Activated CD4-positive, alpha-beta T cell treated with anti-CD3 and anti-CD28 coated beads, Interleukin-2, amount 10 ng/mL, durations not matched to agents 7 days and 5 days (primary cell): ENCODE results near the gene NELL1. TPM values are rescaled to one million over a fixed set of nuclear protein-coding genes. Genes with fewer than 3 reads are reported as not detected.

Source experiments
- CTCF ChIA-PET: fragments of 350-600 bp; sonication (Branson Sonifier 250); formaldehyde crosslinking; loops from one replicate; lab custom pipeline; 2021; ENCODE audit warnings: antibody characterized with exemption; lab: Charles Lee
- POLR2A ChIA-PET: fragments of 350-600 bp; sonication (Branson Sonifier 250); formaldehyde crosslinking; loops from one replicate; lab custom pipeline; 2021; ENCODE audit warnings: antibody characterized with exemption; lab: Charles Lee
- DNase-seq: peaks from one replicate; pipeline ENCODE4 v3.0.0-alpha.2; 2020
- H3K27ac Mint-ChIP-seq: one replicate; pipeline ENCODE4 v1.8.0; 2021; ENCODE audit warnings: mild to moderate bottlenecking, moderate library complexity, mixed read lengths
- H3K27me3 Mint-ChIP-seq: one replicate; pipeline ENCODE4 v1.8.0; 2021; ENCODE audit warnings: mixed read lengths
- H3K36me3 Mint-ChIP-seq: one replicate; pipeline ENCODE4 v1.8.0; 2021; ENCODE audit warnings: low read depth, mixed read lengths
- H3K4me1 Mint-ChIP-seq: one replicate; pipeline ENCODE4 v1.8.0; 2021; ENCODE audit warnings: mixed read lengths
- H3K4me3 Mint-ChIP-seq: one replicate; pipeline ENCODE4 v1.8.0; 2021; ENCODE audit warnings: mild to moderate bottlenecking, moderate library complexity, mixed read lengths
- H3K9me3 Mint-ChIP-seq: one replicate; pipeline ENCODE4 v1.8.0; 2021; ENCODE audit warnings: mixed read lengths
- total RNA-seq, 2 experiments: library from RNA; stranded (reverse); gene quantifications; one replicate each; pipeline ENCODE4 v1.2.3, GENCODE V29; 2021

The NELL1 gene
- total RNA-seq, 2 experiments from 2014 or later: not detected

- ChIA-PET CTCF (no interaction called here), POLR2A (no interaction called here)
- Mint-ChIP-seq H3K27ac (no peak overlapping the region), H3K4me3 (no peak overlapping the region), H3K36me3 (no peaks in the 10 kb centered on the region), H3K4me1 (no peaks in the 10 kb centered on the region), H3K27me3 (no peaks in the 10 kb centered on the region), H3K9me3 (peaks cover 2% of the 10 kb centered on the region)
- DNase-seq: no peak
Measured at GRCh38 chr11:21472261-21472660, 802.9 kb downstream of the NELL1 start.

GRCh38 chr11:21474529-21474928 is 805.1 kb downstream of the NELL1 start:
- ChIA-PET CTCF (no interaction called here), POLR2A (no interaction called here)
- Mint-ChIP-seq H3K4me1 (no peaks in the 10 kb centered on the region), H3K36me3 (no peaks in the 10 kb centered on the region), H3K9me3 (peaks cover 2% of the 10 kb centered on the region), H3K27ac (no peak overlapping the region), H3K4me3 (no peak overlapping the region), H3K27me3 (no peaks in the 10 kb centered on the region)
- DNase-seq: no peak

GRCh38 chr11:21475276-21475675 is 805.9 kb downstream of the NELL1 start:
- ChIA-PET POLR2A (no interaction called here), CTCF (no interaction called here)
- no peaks in the 10 kb centered on the region for H3K27me3 Mint-ChIP-seq
- H3K4me1 Mint-ChIP-seq: no peaks in the 10 kb centered on the region
- no peak overlapping the region for H3K27ac Mint-ChIP-seq
- DNase-seq: no peak
- H3K4me3 Mint-ChIP-seq: no peak overlapping the region
- H3K36me3 Mint-ChIP-seq: no peaks in the 10 kb centered on the region
- peaks cover 2% of the 10 kb centered on the region for H3K9me3 Mint-ChIP-seq

- DNase-seq: no peak
- ChIA-PET POLR2A (no interaction called here), CTCF (no interaction called here)
- no peaks in the 10 kb centered on the region for H3K36me3 Mint-ChIP-seq
- H3K4me3 Mint-ChIP-seq: no peak overlapping the region
- H3K27me3 Mint-ChIP-seq: no peaks in the 10 kb centered on the region
- no peaks in the 10 kb centered on the region for H3K4me1 Mint-ChIP-seq
- no peaks in the 10 kb centered on the region for H3K9me3 Mint-ChIP-seq
- no peak overlapping the region for H3K27ac Mint-ChIP-seq
Measured at GRCh38 chr11:21476588-21476987, 807.2 kb downstream of the NELL1 start.

- POLR2A ChIA-PET: no interaction called here
- Mint-ChIP-seq H3K27me3 (no peaks in the 10 kb centered on the region), H3K4me3 (no peak overlapping the region), H3K36me3 (no peaks in the 10 kb centered on the region), H3K27ac (no peak overlapping the region), H3K9me3 (no peaks in the 10 kb centered on the region), H3K4me1 (no peaks in the 10 kb centered on the region)
- CTCF ChIA-PET: no interaction called here
- no peak for DNase-seq
Measured at GRCh38 chr11:21480240-21480639, 810.9 kb downstream of the NELL1 start.

GRCh38 chr11:21481255-21481654 is 811.9 kb downstream of the NELL1 start:
- no peak for DNase-seq
- Mint-ChIP-seq H3K27me3 (no peaks in the 10 kb centered on the region), H3K27ac (no peak overlapping the region), H3K4me1 (no peaks in the 10 kb centered on the region), H3K9me3 (no peaks in the 10 kb centered on the region), H3K36me3 (no peaks in the 10 kb centered on the region), H3K4me3 (no peak overlapping the region)
- ChIA-PET CTCF (interaction anchor here (0.6 kb wide), 1 partner anchor 124 kb away, joined by 3 read pairs; no protein-coding TSS in a partner anchor), POLR2A (no interaction called here)

- DNase-seq: no peak
- Mint-ChIP-seq H3K4me1 (no peaks in the 10 kb centered on the region), H3K36me3 (no peaks in the 10 kb centered on the region), H3K27ac (no peak overlapping the region), H3K9me3 (peaks cover 2% of the 10 kb centered on the region), H3K27me3 (no peaks in the 10 kb centered on the region), H3K4me3 (no peak overlapping the region)
- CTCF ChIA-PET: no interaction called here
- POLR2A ChIA-PET: no interaction called here
Measured at GRCh38 chr11:21484039-21484438, 814.7 kb downstream of the NELL1 start.

- ChIA-PET POLR2A (no interaction called here), CTCF (no interaction called here)
- Mint-ChIP-seq H3K36me3 (no peaks in the 10 kb centered on the region), H3K9me3 (peaks cover 2% of the 10 kb centered on the region), H3K27ac (no peak overlapping the region), H3K4me3 (no peak overlapping the region), H3K4me1 (peaks cover 5% of the 10 kb centered on the region), H3K27me3 (no peaks in the 10 kb centered on the region)
- no peak for DNase-seq
Measured at GRCh38 chr11:21485006-21485405, 815.6 kb downstream of the NELL1 start.

- ChIA-PET POLR2A (no interaction called here), CTCF (no interaction called here)
- peaks cover 2% of the 10 kb centered on the region for H3K9me3 Mint-ChIP-seq
- H3K4me3 Mint-ChIP-seq: no peak overlapping the region
- no peaks in the 10 kb centered on the region for H3K27me3 Mint-ChIP-seq
- no peak overlapping the region for H3K27ac Mint-ChIP-seq
- no peaks in the 10 kb centered on the region for H3K36me3 Mint-ChIP-seq
- H3K4me1 Mint-ChIP-seq: peaks cover 5% of the 10 kb centered on the region
- no peak for DNase-seq
Measured at GRCh38 chr11:21485426-21485825, 816.0 kb downstream of the NELL1 start.

- no peak for DNase-seq
- Mint-ChIP-seq H3K27me3 (no peaks in the 10 kb centered on the region), H3K4me3 (no peak overlapping the region), H3K9me3 (peaks cover 2% of the 10 kb centered on the region), H3K36me3 (no peaks in the 10 kb centered on the region), H3K4me1 (peaks cover 5% of the 10 kb centered on the region), H3K27ac (no peak overlapping the region)
- ChIA-PET POLR2A (no interaction called here), CTCF (no interaction called here)
Measured at GRCh38 chr11:21489416-21490115, 820.2 kb downstream of the NELL1 start.

- ChIA-PET POLR2A (no interaction called here), CTCF (no interaction called here)
- H3K4me3 Mint-ChIP-seq: no peak overlapping the region
- peaks cover 2% of the 10 kb centered on the region for H3K9me3 Mint-ChIP-seq
- DNase-seq: no peak
- H3K27ac Mint-ChIP-seq: no peak overlapping the region
- no peaks in the 10 kb centered on the region for H3K27me3 Mint-ChIP-seq
- no peaks in the 10 kb centered on the region for H3K36me3 Mint-ChIP-seq
- H3K4me1 Mint-ChIP-seq: peaks cover 5% of the 10 kb centered on the region
Measured at GRCh38 chr11:21492931-21493330, 823.5 kb downstream of the NELL1 start.

GRCh38 chr11:21494946-21495345 is 825.6 kb downstream of the NELL1 start:
- H3K4me1 Mint-ChIP-seq: no peaks in the 10 kb centered on the region
- H3K27me3 Mint-ChIP-seq: no peaks in the 10 kb centered on the region
- H3K4me3 Mint-ChIP-seq: no peak overlapping the region
- ChIA-PET POLR2A (no interaction called here), CTCF (no interaction called here)
- no peak for DNase-seq
- no peaks in the 10 kb centered on the region for H3K36me3 Mint-ChIP-seq
- H3K27ac Mint-ChIP-seq: no peak overlapping the region
- no peaks in the 10 kb centered on the region for H3K9me3 Mint-ChIP-seq

GRCh38 chr11:21495879-21496278 is 826.5 kb downstream of the NELL1 start:
- ChIA-PET POLR2A (no interaction called here), CTCF (no interaction called here)
- DNase-seq: no peak
- Mint-ChIP-seq H3K36me3 (no peaks in the 10 kb centered on the region), H3K4me3 (no peak overlapping the region), H3K9me3 (no peaks in the 10 kb centered on the region), H3K4me1 (no peaks in the 10 kb centered on the region), H3K27ac (no peak overlapping the region), H3K27me3 (no peaks in the 10 kb centered on the region)

- no peaks in the 10 kb centered on the region for H3K9me3 Mint-ChIP-seq
- no peaks in the 10 kb centered on the region for H3K4me1 Mint-ChIP-seq
- no peak overlapping the region for H3K4me3 Mint-ChIP-seq
- ChIA-PET POLR2A (no interaction called here), CTCF (no interaction called here)
- H3K27me3 Mint-ChIP-seq: no peaks in the 10 kb centered on the region
- no peaks in the 10 kb centered on the region for H3K36me3 Mint-ChIP-seq
- H3K27ac Mint-ChIP-seq: no peak overlapping the region
- DNase-seq: no peak
Measured at GRCh38 chr11:21501245-21501644, 831.9 kb downstream of the NELL1 start.
